Suprapubic skin (tissue), 3 donors: ENCODE data around the gene DNAH17.

Source experiments
- EP300 ChIP-seq: sonication (generic); formaldehyde crosslinking; IDR thresholded peaks from one replicate; pipeline ENCODE4 v1.6.1; 2017; ENCODE audit warnings: antibody characterized with exemption
- POLR2A ChIP-seq, 2 donors: fragments of 450-650 bp; IDR thresholded peaks; one replicate each; pipeline ENCODE4 v1.6.1; 2017; ENCODE audit warnings: antibody characterized with exemption in 2 of 2, mild to moderate bottlenecking in 2 of 2, moderate library complexity in 2 of 2
- TF ChIP-seq, protein P1 (sequence below), 2 donors: fragments of 200-600 bp in 1 of 2; fragments of 450-650 bp in 1 of 2; sonication (generic) in 1 of 2; IDR thresholded peaks; one replicate each; pipeline ENCODE4 v1.5.1; 2016 to 2019; ENCODE audit warnings: antibody characterized with exemption in 2 of 2, mild to moderate bottlenecking in 1 of 2, moderate library complexity in 1 of 2

DNA sequence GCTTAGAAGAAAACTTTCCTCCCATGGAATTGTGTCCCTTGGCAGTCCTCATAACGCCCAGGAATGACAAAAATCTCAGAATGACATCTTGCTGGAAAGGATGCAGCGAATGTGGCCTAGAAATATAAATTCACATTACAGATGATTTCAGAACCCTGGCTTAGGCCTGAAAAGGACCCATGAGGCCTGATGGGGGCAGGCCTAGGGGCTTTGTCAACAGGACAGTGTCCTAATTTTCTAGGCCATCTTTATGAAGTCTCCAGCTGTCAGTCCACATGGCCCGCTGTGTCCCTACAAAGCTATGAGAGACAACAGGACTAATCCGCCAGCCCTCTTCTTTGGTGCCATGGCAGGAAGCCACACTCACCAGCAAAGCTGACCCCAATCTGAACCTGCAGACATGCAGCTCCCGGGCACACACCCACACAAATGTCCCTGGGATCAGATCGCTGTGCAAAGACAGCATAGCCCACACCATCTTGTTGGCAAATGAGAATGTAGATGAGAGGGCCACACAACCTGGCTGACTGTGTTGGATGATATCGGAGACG lies 40.4 kb upstream of the DNAH17 start:
- TF ChIP-seq, protein P1, sequence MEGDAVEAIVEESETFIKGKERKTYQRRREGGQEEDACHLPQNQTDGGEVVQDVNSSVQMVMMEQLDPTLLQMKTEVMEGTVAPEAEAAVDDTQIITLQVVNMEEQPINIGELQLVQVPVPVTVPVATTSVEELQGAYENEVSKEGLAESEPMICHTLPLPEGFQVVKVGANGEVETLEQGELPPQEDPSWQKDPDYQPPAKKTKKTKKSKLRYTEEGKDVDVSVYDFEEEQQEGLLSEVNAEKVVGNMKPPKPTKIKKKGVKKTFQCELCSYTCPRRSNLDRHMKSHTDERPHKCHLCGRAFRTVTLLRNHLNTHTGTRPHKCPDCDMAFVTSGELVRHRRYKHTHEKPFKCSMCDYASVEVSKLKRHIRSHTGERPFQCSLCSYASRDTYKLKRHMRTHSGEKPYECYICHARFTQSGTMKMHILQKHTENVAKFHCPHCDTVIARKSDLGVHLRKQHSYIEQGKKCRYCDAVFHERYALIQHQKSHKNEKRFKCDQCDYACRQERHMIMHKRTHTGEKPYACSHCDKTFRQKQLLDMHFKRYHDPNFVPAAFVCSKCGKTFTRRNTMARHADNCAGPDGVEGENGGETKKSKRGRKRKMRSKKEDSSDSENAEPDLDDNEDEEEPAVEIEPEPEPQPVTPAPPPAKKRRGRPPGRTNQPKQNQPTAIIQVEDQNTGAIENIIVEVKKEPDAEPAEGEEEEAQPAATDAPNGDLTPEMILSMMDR (IDR thresholded peaks at IDR 0.05) = no peak
- TF ChIP-seq EP300 (no peak), POLR2A (IDR thresholded peaks at IDR 0.05) (no peak)
